22Rv1 (cell line): Measurements from ENCODE around the gene ANKRD28.

ENCODE experiments used
- ZFX ChIP-seq: fragments of 450-650 bp; IDR thresholded peaks from 2 replicates; pipeline ENCODE4 v1.6.1; 2017; ENCODE audit warnings: antibody characterized with exemption, borderline replicate concordance
- TF ChIP-seq, protein P1 (sequence below): fragments of 450-650 bp; IDR thresholded peaks from 2 replicates; pipeline ENCODE4 v1.5.1; 2017; ENCODE audit warnings: mild to moderate bottlenecking

DNA sequence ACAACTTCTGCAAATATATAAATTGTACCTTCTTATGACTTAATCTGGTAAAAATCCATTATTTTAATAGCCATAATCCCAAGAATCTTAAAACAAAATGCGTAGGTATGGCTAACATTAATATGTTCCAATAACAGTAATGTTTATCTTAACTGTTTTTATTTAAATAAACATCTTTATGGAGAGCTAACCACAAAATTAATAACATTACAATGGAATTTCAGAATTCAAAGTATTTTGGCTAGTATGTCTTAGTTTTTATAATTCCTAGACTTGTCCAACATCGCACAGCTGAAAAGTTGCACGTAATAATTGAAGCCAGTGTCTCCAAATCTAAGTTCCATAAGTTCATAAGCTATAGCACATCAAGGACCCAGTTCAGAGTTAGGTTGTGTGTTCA, 47.6 kb downstream of the ANKRD28 start:
- TF ChIP-seq, protein P1, sequence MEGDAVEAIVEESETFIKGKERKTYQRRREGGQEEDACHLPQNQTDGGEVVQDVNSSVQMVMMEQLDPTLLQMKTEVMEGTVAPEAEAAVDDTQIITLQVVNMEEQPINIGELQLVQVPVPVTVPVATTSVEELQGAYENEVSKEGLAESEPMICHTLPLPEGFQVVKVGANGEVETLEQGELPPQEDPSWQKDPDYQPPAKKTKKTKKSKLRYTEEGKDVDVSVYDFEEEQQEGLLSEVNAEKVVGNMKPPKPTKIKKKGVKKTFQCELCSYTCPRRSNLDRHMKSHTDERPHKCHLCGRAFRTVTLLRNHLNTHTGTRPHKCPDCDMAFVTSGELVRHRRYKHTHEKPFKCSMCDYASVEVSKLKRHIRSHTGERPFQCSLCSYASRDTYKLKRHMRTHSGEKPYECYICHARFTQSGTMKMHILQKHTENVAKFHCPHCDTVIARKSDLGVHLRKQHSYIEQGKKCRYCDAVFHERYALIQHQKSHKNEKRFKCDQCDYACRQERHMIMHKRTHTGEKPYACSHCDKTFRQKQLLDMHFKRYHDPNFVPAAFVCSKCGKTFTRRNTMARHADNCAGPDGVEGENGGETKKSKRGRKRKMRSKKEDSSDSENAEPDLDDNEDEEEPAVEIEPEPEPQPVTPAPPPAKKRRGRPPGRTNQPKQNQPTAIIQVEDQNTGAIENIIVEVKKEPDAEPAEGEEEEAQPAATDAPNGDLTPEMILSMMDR = no peak
- TF ChIP-seq ZFX = no peak
